Esophagus muscularis mucosa (tissue), 4 donors: ENCODE measurements around the gene CITED4. TPM values are rescaled to one million over a fixed set of nuclear protein-coding genes. Genes with fewer than 3 reads are reported as not detected.

Source experiments
- DNase-seq: peaks from one replicate; pipeline ENCODE4 v3.0.0-alpha.2; 2017; ENCODE audit errors: extremely low spot score
- H3K27ac ChIP-seq, 4 donors: fragments of 200-600 bp; sonication (generic); replicated peaks in 1 of 4; 1 replicate in 3 of 4; 2 replicates in 1 of 4; pipeline ENCODE4 v1.5.1; 2016 to 2019; ENCODE audit warnings: mild to moderate bottlenecking in 1 of 4
- H3K27me3 ChIP-seq, 4 donors: fragments of 200-600 bp; sonication (generic); one replicate each; pipeline versions ENCODE4 v1.5.1 to v1.6.0; 2016 to 2019
- H3K36me3 ChIP-seq, 4 donors: fragments of 200-600 bp; sonication (generic); one replicate each; pipeline ENCODE4 v1.5.1; 2016 to 2019
- H3K4me1 ChIP-seq, 4 donors: fragments of 200-600 bp; sonication (generic); one replicate each; pipeline ENCODE4 v1.5.1; 2016 to 2019
- H3K4me3 ChIP-seq, 4 donors: fragments of 200-600 bp; sonication (generic); 1 replicate in 2 of 4; 2 replicates in 2 of 4; pipeline ENCODE4 v1.5.1; 2016 to 2019; ENCODE audit warnings: mild to moderate bottlenecking in 4 of 4, moderate library complexity in 1 of 4
- H3K9me3 ChIP-seq, 4 donors: fragments of 200-600 bp; sonication (generic); 1 replicate in 3 of 4; 2 replicates in 1 of 4; pipeline ENCODE4 v1.5.1; 2016 to 2019
- EP300 ChIP-seq: sonication (generic); formaldehyde crosslinking; IDR thresholded peaks from one replicate; pipeline ENCODE4 v1.6.1; 2017; ENCODE audit warnings: antibody characterized with exemption
- POLR2A ChIP-seq: fragments of 450-650 bp; IDR thresholded peaks from one replicate; pipeline ENCODE4 v1.6.1; 2017; ENCODE audit warnings: antibody characterized with exemption, moderate library complexity, mild to moderate bottlenecking, low read depth
- POLR2AphosphoS5 ChIP-seq, 2 donors: sonication (generic); formaldehyde crosslinking; IDR thresholded peaks; one replicate each; pipeline ENCODE4 v1.6.1; 2017; ENCODE audit warnings: antibody characterized with exemption in 2 of 2
- WGBS: methylation state at CpG from one replicate; pipeline ENCODE4 v1.1.5; 2018; 5-methylcytosine and 5-hydroxymethylcytosine counted together
- intact Hi-C: fragments of 100-400 bp; cut with DNase I; formaldehyde crosslinking; loops from one replicate; pipeline ENCODE4 v1.15.1; 2023
- total RNA-seq, 4 donors: library from RNA; depleted of rRNA; stranded (reverse); fragments of >200 nt; gene quantifications; one replicate each; pipeline versions ENCODE4 v1.1.0 to v1.2.1, GENCODE V29; 2016
- TF ChIP-seq, protein P1 (sequence below), 3 experiments: fragments of 200-600 bp in 2 of 3; fragments of 450-650 bp in 1 of 3; sonication (generic) in 2 of 3; IDR thresholded peaks; one replicate each; pipeline ENCODE4 v1.5.1; 2017 to 2019; ENCODE audit warnings: antibody characterized with exemption in 3 of 3, mild to moderate bottlenecking in 2 of 3, moderate library complexity in 1 of 3

The CITED4 gene
- total RNA-seq, 4 donors from 2014 or later, result 10.1 to 37.8 (median 18.5) TPM

DNA sequence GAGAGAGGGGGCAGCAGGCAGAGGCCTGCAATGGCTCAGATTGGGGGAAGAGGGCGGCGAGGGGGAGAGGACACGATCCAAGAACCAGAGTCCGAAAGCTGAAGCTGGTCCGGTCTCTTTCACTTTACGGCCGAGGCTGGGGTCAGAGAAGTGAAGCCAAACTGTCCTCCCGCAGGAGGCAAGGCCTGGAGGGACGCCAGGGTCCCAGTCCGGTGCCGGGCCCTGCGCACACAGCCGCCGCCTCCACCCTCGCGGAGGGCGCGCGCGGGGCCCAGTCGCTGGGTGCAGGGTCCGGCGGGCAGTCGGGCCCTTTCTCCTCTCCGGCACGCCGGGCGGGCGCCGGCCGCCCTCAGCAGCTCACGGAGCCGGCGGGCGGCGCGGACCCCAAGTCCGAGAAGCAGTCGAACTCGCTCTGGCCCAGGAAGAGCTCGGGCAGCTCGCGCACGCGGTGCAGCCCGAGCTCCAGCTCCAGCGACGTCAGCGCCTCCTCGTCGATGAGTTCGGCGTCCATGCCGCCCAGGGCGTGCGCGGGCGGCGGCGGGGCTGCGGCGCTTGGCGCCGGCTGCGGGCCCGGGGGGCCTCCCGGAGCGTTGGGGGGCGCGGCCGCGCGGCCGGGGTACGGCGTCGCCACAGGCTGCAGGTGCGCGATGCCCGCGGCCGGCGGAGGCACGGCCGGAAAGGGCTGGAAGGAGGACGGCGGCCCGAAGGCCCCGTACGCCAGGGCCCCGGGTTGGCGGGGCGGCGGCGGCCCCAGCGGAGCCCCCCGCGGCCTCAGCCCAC, 749 bp downstream of the CITED4 start:
- TF ChIP-seq POLR2AphosphoS5 (IDR thresholded peaks at IDR 0.05) (no peak), POLR2A (no peak), EP300 (no peak)
- TF ChIP-seq, protein P1, sequence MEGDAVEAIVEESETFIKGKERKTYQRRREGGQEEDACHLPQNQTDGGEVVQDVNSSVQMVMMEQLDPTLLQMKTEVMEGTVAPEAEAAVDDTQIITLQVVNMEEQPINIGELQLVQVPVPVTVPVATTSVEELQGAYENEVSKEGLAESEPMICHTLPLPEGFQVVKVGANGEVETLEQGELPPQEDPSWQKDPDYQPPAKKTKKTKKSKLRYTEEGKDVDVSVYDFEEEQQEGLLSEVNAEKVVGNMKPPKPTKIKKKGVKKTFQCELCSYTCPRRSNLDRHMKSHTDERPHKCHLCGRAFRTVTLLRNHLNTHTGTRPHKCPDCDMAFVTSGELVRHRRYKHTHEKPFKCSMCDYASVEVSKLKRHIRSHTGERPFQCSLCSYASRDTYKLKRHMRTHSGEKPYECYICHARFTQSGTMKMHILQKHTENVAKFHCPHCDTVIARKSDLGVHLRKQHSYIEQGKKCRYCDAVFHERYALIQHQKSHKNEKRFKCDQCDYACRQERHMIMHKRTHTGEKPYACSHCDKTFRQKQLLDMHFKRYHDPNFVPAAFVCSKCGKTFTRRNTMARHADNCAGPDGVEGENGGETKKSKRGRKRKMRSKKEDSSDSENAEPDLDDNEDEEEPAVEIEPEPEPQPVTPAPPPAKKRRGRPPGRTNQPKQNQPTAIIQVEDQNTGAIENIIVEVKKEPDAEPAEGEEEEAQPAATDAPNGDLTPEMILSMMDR (IDR thresholded peaks at IDR 0.05), result no peak
- Histone ChIP-seq H3K4me3 (peak overlapping the region; percentile 81 to 94 (median 86)), H3K4me1 (peaks cover 15 to 39% (median 28%) of the 10 kb centered on the region in 4 donors), H3K27me3 (no peaks in the 10 kb centered on the region), H3K27ac (peak overlapping the region; percentile 87 to 92 (median 90)), H3K9me3 (no peaks in the 10 kb centered on the region), H3K36me3 (no peaks in the 10 kb centered on the region)
- no peak for DNase-seq
- WGBS, result 19% methylated on average over 8 of the region's 98 CpGs
- intact Hi-C loops, result loop anchor here (5.0 kb wide), 1 partner anchor 91 kb away; no protein-coding TSS in a partner anchor

DNA sequence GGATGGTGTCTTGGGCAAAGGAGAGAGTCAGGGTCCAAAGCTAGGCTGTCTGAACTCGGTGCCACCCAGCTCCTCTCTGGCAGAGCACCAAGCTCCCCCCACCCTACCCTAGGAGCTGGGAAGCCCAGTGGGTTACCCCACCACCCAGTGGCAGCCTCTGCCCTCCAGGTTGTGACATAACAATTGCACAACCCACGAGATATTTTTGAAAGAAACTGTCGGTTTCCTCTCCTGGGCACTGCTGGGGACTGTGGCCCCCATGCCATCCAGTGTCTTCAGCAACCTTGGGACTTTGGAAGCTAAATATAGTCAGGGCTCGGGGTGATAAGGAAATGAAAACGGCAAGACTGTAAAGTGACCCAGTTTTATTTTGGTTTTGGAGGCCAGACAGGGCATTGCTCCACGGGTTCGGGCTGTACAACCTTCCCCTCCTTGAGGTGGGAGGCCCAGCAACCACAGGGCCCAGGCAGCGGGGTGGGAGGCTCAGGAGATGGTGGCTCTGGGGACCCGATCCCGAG, 1.4 kb downstream of the CITED4 start:
- TF ChIP-seq, protein P1 (IDR thresholded peaks at IDR 0.05), result no peak
- no peak for TF ChIP-seq POLR2AphosphoS5 (IDR thresholded peaks at IDR 0.05)
- TF ChIP-seq POLR2A, result no peak
- TF ChIP-seq EP300, result no peak
- 47% methylated on average over 7 of the region's 10 CpGs for WGBS
- H3K27ac ChIP-seq, result peak overlapping the region; percentile 58 to 92 (median 90)
- DNase-seq, result no peak
- intact Hi-C loops, result loop anchor here (5.0 kb wide), 1 partner anchor 92 kb away; no protein-coding TSS in a partner anchor
- no peaks in the 10 kb centered on the region for H3K36me3 ChIP-seq
- H3K4me3 ChIP-seq, result peak overlapping the region; percentile 81 to 94 (median 86)
- H3K9me3 ChIP-seq, result no peaks in the 10 kb centered on the region
- H3K27me3 ChIP-seq, result no peaks in the 10 kb centered on the region
- H3K4me1 ChIP-seq, result peaks cover 12 to 33% (median 22%) of the 10 kb centered on the region in 4 donors

DNA sequence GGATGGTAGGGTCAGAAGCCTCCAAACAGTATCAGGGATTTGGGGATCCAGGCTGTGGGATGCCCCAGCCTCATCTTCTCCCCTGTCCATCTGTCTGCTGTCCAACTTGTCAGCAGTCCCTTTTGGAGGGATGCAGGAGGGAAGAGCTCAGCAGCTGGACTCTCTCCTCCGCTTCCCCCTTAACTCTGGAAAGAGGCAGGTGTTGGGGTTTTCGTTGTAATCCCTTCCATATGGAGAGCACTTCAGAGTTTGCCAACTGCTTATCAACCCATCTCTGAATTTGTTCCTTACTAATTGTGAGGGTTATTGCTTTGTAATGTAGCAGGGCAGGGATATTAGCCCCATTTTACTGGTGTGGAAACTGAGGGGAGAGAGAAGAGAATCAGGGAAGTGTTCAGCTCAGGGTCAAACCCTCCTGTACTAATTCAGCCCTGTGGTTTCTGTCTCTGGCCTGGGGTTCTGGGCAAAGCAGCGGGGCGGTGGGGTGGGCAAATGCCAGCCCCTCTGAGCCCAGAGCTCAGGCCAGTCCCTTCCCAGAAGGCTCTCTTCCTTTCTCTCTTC, 3.2 kb downstream of the CITED4 start:
- no peaks in the 10 kb centered on the region for H3K9me3 ChIP-seq
- DNase-seq, result no peak
- H3K27ac ChIP-seq, result no peak overlapping the region
- intact Hi-C loops, result no loop called here
- WGBS, result 88% methylated on average over 4 of the region's 4 CpGs
- no peaks in the 10 kb centered on the region for H3K36me3 ChIP-seq
- H3K4me3 ChIP-seq, result no peak overlapping the region
- H3K4me1 ChIP-seq, result peaks cover 12 to 28% (median 19%) of the 10 kb centered on the region in 4 donors
- H3K27me3 ChIP-seq, result no peaks in the 10 kb centered on the region
- no peak for TF ChIP-seq POLR2A
- no peak for TF ChIP-seq POLR2AphosphoS5 (IDR thresholded peaks at IDR 0.05)
- TF ChIP-seq, protein P1 (IDR thresholded peaks at IDR 0.05), result no peak
- no peak for TF ChIP-seq EP300

DNA sequence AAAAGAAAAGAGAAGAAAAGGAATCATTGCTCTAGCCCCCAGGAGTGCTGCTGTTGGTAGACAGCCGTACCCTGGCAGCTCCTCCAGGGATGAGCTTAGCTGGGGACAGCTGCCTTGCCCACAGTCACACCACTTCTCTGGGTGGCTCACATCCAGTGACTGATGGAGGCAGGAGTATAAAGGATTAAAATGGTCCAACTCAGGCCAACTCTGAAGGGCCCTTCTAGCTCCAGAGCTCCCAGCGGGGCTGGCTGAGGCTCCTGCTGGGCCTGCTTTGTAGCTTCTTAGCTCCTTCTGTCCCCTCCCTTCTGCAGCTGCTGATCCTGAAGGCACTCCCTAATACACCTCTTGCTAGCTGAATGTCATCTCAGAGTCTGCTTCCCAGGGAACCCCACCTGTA, 4.4 kb downstream of the CITED4 start:
- H3K4me1 ChIP-seq, result peaks cover 12 to 25% (median 16%) of the 10 kb centered on the region in 4 donors
- no peak for DNase-seq
- intact Hi-C loops, result no loop called here
- H3K4me3 ChIP-seq, result no peak overlapping the region
- no peak overlapping the region for H3K27ac ChIP-seq
- no peaks in the 10 kb centered on the region for H3K36me3 ChIP-seq
- H3K27me3 ChIP-seq, result no peaks in the 10 kb centered on the region
- no peaks in the 10 kb centered on the region for H3K9me3 ChIP-seq
- TF ChIP-seq POLR2A (no peak), POLR2AphosphoS5 (IDR thresholded peaks at IDR 0.05) (no peak), EP300 (no peak)
- TF ChIP-seq, protein P1 (IDR thresholded peaks at IDR 0.05), result no peak
- 97% methylated on average over 2 of the region's 2 CpGs for WGBS
